HepG2 (cell line): Measurements from ENCODE around the gene MAPK12. TPM values are rescaled to one million over a fixed set of nuclear protein-coding genes. Genes with fewer than 3 reads are reported as not detected.

Source experiments
- ADNP ChIP-seq: sonication (generic); formaldehyde crosslinking; IDR thresholded peaks from 2 replicates; pipeline ENCODE4 v1.4.0; 2020; ENCODE audit warnings: missing genetic modification reagents
- BHLHE40 ChIP-seq: IDR thresholded peaks from 2 replicates; pipeline ENCODE4 v1.6.1; 2011; ENCODE audit warnings: low read length, improper control_type of control experiment
- CAMTA2 ChIP-seq: sonication (generic); formaldehyde crosslinking; IDR thresholded peaks from 2 replicates; pipeline ENCODE4 v1.4.0; 2020; ENCODE audit warnings: mild to moderate bottlenecking, missing genetic modification reagents, borderline replicate concordance
- CBFB ChIP-seq: sonication (generic); formaldehyde crosslinking; IDR thresholded peaks from 2 replicates; pipeline ENCODE4 v1.4.0; 2020; ENCODE audit warnings: missing genetic modification reagents
- GATAD2A ChIP-seq: IDR thresholded peaks from 2 replicates; pipeline ENCODE4 v1.6.1; 2016
- GRHL1 ChIP-seq: sonication (generic); formaldehyde crosslinking; conservative IDR thresholded peaks from 2 replicates; pipeline ENCODE4 v1.8.0; 2022; ENCODE audit warnings: missing genetic modification reagents
- HCFC1 ChIP-seq: fragments of 150-350 bp; IDR thresholded peaks from 2 replicates; pipeline ENCODE4 v1.6.1; 2014; ENCODE audit warnings: low read depth, low read length
- HOXA7 ChIP-seq: sonication (generic); formaldehyde crosslinking; IDR thresholded peaks from 2 replicates; pipeline ENCODE4 v1.8.1; 2022; ENCODE audit warnings: mild to moderate bottlenecking, missing genetic modification reagents, moderate library complexity
- PHF20 ChIP-seq: sonication (generic); formaldehyde crosslinking; IDR thresholded peaks from 2 replicates; pipeline ENCODE4 v1.5.0; 2020; ENCODE audit warnings: mild to moderate bottlenecking, missing genetic modification reagents
- POLR2AphosphoS5 ChIP-seq: IDR thresholded peaks from 2 replicates; pipeline ENCODE4 v1.6.1; 2012; ENCODE audit warnings: low read depth, low read length
- SIN3A ChIP-seq: IDR thresholded peaks from 2 replicates; pipeline ENCODE4 v1.6.1; 2011; ENCODE audit warnings: low read depth, mild to moderate bottlenecking, control low read depth, low read length, borderline replicate concordance
- SNAPC4 ChIP-seq: sonication (generic); formaldehyde crosslinking; IDR thresholded peaks from 2 replicates; pipeline ENCODE4 v1.4.0; 2020; ENCODE audit warnings: mild to moderate bottlenecking, missing genetic modification reagents
- SP140L ChIP-seq: sonication (generic); formaldehyde crosslinking; IDR thresholded peaks from 2 replicates; pipeline ENCODE4 v1.4.0; 2020; ENCODE audit warnings: missing genetic modification reagents, borderline replicate concordance
- TGIF2 ChIP-seq: IDR thresholded peaks from 2 replicates; pipeline ENCODE4 v1.6.1; 2016; ENCODE audit warnings: control low read depth, missing compliant biosample characterization
- ZBTB10 ChIP-seq: sonication (generic); formaldehyde crosslinking; IDR thresholded peaks from 2 replicates; pipeline ENCODE4 v1.4.0; 2020; ENCODE audit warnings: missing genetic modification reagents, borderline replicate concordance
- ZFX ChIP-seq: sonication (generic); formaldehyde crosslinking; IDR thresholded peaks from 2 replicates; pipeline ENCODE4 v1.4.0; 2020; ENCODE audit warnings: mild to moderate bottlenecking, low read depth, missing genetic modification reagents, moderate library complexity
- ZNF557 ChIP-seq: sonication (generic); formaldehyde crosslinking; IDR thresholded peaks from 2 replicates; pipeline ENCODE4 v1.4.0; 2020; ENCODE audit warnings: missing genetic modification reagents
- ZNF564 ChIP-seq: sonication (generic); formaldehyde crosslinking; IDR thresholded peaks from 2 replicates; pipeline ENCODE4 v1.8.1; 2023; ENCODE audit warnings: mild to moderate bottlenecking, missing genetic modification reagents
- ZNF746 ChIP-seq: sonication (generic); formaldehyde crosslinking; IDR thresholded peaks from 2 replicates; pipeline ENCODE4 v1.8.0; 2022; ENCODE audit warnings: mild to moderate bottlenecking, missing genetic modification reagents
- ZNF747 ChIP-seq: sonication (generic); formaldehyde crosslinking; IDR thresholded peaks from 2 replicates; pipeline ENCODE4 v1.8.1; 2023; ENCODE audit warnings: missing genetic modification reagents, mild to moderate bottlenecking, borderline replicate concordance
- polyA plus RNA-seq, 8 experiments: library from polyadenylated mRNA; depleted of rRNA in 3 of 8; stranded (reverse) in 7 of 8; unstranded in 1 of 8; fragments of >200 nt; fragmentation: Illumina TruSeq in 4 of 8; extraction: Trizol in 4 of 8; gene quantifications; 2 replicates each; pipeline versions ENCODE4 v1.2.1 to v1.2.3, GENCODE V29; 2011 to 2016; ENCODE audit warnings: low read depth in 4 of 8, missing spikeins in 1 of 8, mixed read lengths in 1 of 8; ENCODE audit not compliant: insufficient read depth in 1 of 8
- total RNA-seq, 5 experiments: library from RNA; depleted of rRNA; stranded (reverse); fragments of >200 nt; fragmentation: Illumina TruSeq; extraction: Trizol; gene quantifications; 2 replicates each; pipeline ENCODE4 v1.2.3, GENCODE V29; 2016; ENCODE audit warnings: low read depth in 1 of 5

Gene MAPK12
- total and polyA plus RNA-seq, 2 of the 13 experiments (the other 11 are each of a cell fraction or from before 2014, with no cell fraction given) = 22.2 to 23.3 TPM

- 0 out of 2 replicates have a peak, but pooled peaks have one; percentile 23 for TF ChIP-seq SNAPC4 (CRISPR knock-in tag)
- no peak for TF ChIP-seq CAMTA2 (CRISPR knock-in tag)
- no peak for TF ChIP-seq TGIF2 (CRISPR knock-in tag)
- 0 out of 2 replicates have a peak, but pooled peaks have one; percentile 11 for TF ChIP-seq PHF20 (CRISPR knock-in tag)
- TF ChIP-seq POLR2AphosphoS5 = 0 out of 2 replicates have a peak, but pooled peaks have one; percentile 39
- no peak for TF ChIP-seq ZBTB10
- peak; percentile 82 for TF ChIP-seq ZNF746 (CRISPR knock-in tag)
- TF ChIP-seq CBFB (CRISPR knock-in tag) = no peak
- TF ChIP-seq SIN3A = peak; percentile 52; the same call in 1 of the 2 replicates
- no peak for TF ChIP-seq HOXA7 (CRISPR knock-in tag)
- TF ChIP-seq ZFX (CRISPR knock-in tag) = peak; percentile 82
- TF ChIP-seq HCFC1 = no peak
- TF ChIP-seq GATAD2A = no peak
- TF ChIP-seq ZNF564 = peak; percentile 73; the same call in 1 of the 2 replicates
- no peak for TF ChIP-seq GRHL1 (CRISPR knock-in tag)
- TF ChIP-seq BHLHE40 = no peak
- 0 out of 2 replicates have a peak, but pooled peaks have one; percentile 21 for TF ChIP-seq ZNF747 (CRISPR knock-in tag)
- TF ChIP-seq SP140L (CRISPR knock-in tag) = no peak
- TF ChIP-seq ZNF557 (CRISPR knock-in tag) = no peak
- TF ChIP-seq ADNP (CRISPR knock-in tag) = no peak
Observed at GRCh38 chr22:50306753-50307749, 45.6 kb upstream of the MAPK12 start, which contains the start of gene PLXNB2 (continued).
